ENCODE results near the gene TRIM2.
"Not testable (repeated sequence)": the region's sequence is repeated elsewhere in the genome, so short reads cannot be mapped to it uniquely, and the experiment has no call there.

TRIM2 gene

DNA sequence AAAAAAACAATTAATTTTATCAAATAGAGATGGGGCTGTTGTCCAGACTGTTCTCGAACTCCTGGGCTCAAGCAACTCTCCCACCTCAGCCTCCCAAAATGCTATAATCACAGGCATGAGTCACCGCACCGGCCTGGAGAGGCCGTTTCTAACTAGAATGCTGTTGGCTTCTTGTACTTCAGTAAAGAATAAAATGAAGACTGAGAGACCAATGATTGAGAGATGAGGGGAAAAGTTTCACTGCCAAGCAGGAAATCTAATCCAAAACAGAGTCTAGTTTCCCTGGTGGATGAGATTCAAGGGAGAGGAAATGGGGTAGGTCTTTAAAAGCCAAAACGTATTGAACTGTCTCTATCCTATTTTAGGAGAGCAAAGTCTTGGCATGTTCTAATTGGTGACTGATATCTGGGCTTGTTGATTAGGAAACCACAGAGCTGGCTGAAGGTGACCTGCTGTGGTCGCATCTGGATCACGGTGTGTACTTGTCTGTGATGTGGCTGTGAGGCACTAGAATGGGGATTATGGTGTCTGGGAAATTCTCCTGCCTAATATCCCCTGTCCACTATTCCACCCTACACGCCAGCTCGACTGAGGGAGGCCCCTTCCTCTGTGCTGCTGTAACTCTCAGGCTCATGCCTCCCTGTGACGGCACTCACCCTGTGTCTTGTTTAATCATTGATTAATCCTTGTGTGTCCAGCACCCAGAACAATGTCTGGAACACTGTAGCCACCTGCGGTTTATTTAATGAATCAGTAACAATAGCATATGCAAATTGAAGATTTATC is 15.0 kb upstream of the TRIM2 start:
- no peak overlapping the region for H3K4me3 ChIP-seq (ENCODE audit: low read depth, low read length)

DNA sequence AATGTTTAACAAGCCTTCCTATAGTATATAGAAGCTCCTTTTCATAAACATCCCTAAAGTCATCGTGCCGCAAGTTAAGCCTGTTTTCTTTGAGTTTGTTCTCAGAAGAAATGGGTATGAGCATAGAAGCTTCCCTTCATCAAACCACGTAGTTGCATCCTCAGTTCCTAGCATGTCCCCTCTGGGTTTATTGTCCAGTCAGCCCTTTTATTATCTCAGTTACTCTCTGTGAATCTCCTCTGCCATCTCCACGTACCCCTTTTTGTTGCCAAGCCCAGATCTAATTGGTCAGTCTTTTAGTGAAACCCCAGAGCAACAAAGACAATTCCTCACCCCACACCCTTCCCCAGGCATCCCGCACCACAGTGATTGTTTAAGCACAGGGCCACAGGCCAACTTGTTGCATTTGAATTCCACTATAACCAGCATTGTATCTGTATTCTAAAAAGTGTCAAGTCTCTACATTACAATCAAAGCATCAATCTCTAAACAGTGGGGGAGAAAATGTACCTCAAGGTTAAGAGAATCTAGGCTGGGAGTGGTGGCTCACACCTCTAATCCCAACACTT is 12.4 kb upstream of the TRIM2 start:
- H3K4me3 ChIP-seq (ENCODE audit: low read depth, low read length): no peak overlapping the region

GRCh38 chr4:153197301-153197700 is 6.9 kb upstream of the TRIM2 start:
- H3K4me3 ChIP-seq (ENCODE audit: low read depth, low read length): no peak overlapping the region

DNA sequence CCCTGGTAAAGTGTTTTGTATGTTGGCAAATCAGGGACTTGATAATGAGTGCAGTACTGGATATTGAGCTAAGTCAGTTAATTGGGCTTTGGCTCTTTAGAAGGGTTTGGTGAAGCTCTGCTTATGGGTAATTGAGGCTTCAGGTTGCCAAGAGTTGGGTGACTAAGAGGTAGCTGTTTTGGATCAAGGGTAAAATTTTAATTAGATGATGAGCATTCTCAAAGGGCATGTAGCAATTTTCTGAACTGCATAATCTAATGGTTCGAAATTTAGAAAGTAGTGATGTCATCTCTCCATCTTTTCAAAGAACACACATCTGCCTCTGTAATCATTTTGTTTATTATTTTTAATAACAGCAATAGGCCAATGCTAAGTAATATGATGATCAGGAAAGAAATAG is 5.5 kb upstream of the TRIM2 start:
- no peak overlapping the region for H3K4me3 ChIP-seq (ENCODE audit: low read depth, low read length)

- not testable (repeated sequence) for H3K4me3 ChIP-seq (ENCODE audit: low read depth, low read length)
Observed at GRCh38 chr4:153203746-153204145, 497 bp upstream of the TRIM2 start.

DNA sequence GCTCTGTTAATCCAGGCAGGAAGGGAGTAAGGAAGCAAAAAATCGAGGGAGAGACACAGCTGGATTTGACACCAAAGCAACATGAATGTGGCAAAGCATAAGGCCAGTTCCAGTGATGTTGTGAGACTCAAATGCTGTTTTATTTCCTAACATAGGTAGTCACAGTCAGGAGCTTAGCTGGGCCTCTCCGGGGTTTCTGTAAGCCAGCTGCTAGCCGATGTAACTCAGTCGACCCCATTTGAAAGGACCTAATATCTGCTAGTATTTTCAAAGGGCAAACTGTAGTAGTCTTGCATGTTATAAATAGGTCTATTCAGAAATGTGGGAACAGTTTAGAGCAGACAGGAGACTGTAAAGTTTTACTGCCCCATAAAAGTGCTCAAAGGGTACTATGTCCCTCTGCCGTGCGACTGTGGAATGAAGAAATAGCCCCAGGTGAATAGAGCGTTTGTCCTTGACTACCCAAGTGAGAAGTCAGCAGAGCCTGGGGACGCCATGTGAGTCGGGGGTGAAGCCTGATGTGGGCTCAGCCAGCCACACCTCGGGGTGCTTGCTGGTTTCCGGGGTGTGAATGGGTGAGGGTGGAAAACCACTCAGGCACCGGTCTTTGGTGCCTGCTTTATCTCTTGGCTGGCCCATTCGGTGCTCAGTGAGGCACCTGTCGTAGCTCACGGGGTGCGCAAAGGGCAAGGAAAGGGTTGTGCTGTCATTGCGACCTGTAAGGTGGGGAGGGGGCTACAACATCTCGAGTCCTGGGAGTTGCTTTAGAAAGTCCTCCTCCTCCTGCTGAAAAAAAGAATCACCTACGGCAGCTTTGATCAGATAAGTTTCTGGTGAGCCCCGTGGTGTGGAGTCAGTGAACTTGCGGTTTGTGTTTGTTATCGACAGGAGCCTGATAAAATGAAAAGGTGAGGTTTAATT is 745 bp downstream of the TRIM2 start:
- peak overlapping the region; percentile 24 for H3K4me3 ChIP-seq (ENCODE audit: low read depth, low read length)

- H3K4me3 ChIP-seq (ENCODE audit: low read depth, low read length): no peak overlapping the region
Observed at GRCh38 chr4:153205757-153206156, 1.5 kb downstream of the TRIM2 start.

DNA sequence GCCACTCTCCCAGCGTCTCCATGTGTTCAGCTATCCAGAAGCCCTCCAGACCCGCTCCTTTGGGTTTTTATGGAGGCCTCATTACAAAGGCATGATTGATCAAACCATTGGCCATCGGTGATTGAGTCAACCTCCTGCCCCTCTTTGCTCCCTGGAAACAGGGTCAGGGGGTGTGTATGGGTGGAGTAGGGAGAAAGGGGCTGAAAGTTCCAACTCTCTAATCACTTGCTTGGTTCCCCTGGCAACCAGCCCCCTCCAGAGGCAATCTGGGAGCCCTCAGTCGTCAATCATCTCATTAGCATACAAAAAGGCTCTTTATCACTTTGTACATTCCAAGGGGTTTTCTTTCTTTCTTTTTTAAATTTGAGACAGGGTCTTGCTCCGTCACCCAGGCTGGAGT is 2.3 kb downstream of the TRIM2 start:
- no peak overlapping the region for H3K4me3 ChIP-seq (ENCODE audit: low read depth, low read length)

- H3K4me3 ChIP-seq (ENCODE audit: low read depth, low read length): no peak overlapping the region
Observed at GRCh38 chr4:153207027-153207426, 2.8 kb downstream of the TRIM2 start.

- no peak overlapping the region for H3K4me3 ChIP-seq (ENCODE audit: low read depth, low read length)
Observed at GRCh38 chr4:153207567-153207966, 3.3 kb downstream of the TRIM2 start.

DNA sequence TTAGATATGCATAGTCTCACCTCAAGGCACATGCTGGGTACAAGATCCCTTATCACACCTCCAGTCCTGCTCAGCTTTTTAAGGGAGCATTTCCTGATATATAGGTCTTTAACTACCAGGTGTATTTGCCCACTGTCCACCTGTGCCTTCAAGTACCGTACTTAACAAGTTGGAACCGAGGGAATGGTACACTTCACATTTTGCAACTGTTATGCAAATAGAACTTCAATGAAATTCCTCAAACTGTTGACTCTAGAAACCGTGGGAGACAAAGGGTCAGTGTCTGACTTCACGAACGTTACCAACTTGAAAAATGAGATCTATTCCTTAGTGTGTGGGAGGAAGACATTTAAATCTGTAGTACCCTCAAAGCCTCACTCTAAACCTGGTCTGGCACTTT is 5.2 kb downstream of the TRIM2 start:
- H3K4me3 ChIP-seq (ENCODE audit: low read depth, low read length): no peak overlapping the region

DNA sequence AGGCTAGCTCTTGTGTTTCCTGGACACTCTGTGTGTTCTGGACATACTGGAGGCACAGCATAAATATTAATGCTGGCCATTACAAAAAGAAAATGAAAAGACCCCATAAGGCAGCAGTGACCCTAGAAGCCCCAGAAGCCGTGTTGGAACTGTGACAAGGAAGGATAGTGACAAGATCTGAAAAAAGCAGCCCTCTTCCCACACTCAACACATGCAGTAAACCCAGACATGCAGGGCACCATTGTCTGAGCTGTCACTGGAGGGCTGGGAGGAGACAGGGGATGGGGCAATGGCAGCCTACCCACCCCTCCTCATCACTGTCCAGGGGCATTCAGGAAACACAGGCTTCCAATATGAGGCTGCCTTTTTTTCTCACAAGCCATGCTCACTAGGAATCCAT is 6.5 kb downstream of the TRIM2 start:
- no peak overlapping the region for H3K4me3 ChIP-seq (ENCODE audit: low read depth, low read length)

DNA sequence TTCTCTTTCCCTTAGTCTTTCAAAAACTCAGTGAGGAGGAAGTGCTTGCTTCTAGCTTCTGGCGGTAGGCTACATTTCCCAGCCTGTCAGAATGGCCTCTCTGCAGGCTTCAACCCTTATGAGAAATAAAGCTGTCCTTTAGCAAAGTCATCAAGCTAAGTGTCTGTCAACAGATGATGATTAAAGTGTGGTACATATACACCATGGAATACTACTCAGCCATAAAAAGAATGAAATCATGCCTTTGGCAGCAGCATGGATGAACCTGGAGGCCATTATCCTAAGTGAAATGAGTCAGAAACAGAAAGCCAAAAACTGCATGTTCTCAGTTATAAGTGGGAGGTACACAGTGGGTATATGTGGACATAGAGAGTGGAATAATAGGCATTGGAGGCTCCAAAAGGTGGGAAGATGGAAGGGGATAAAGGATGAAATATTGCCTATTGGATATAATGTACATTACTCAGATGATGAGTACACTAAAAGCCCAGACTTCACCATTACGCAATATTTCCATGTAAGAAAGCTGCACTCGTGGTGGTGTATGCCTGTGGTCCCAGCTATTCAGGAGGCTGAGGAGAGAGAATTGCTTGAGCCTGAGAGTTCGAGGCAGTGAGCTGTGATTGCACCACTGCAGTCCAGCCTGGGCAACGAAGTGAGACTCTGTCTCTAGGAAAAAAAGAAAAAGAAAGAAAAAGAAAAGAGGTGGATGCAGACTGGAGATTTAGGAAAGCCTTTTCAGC is 7.9 kb downstream of the TRIM2 start:
- H3K4me3 ChIP-seq (ENCODE audit: low read depth, low read length): no peak overlapping the region

DNA sequence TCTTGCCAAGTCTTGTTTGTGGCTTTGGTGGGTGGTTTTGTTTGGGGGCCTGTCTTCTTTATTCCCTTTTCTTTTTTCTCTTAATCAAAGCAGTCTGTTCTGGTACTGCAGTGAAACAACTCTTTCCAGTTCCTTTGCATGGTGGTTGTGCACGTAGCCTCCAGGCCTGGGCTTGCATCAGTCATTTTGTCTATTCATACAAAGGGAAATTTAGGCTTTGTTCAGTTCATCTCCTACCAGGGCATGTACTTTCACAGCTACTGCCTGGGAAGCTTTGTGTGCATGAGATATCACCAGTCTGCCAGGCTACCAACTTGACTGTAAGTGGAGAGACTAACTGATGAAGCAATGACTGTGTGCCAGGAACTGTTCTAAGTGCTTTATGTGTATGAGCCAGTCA is 8.5 kb downstream of the TRIM2 start:
- H3K4me3 ChIP-seq (ENCODE audit: low read depth, low read length): no peak overlapping the region

DNA sequence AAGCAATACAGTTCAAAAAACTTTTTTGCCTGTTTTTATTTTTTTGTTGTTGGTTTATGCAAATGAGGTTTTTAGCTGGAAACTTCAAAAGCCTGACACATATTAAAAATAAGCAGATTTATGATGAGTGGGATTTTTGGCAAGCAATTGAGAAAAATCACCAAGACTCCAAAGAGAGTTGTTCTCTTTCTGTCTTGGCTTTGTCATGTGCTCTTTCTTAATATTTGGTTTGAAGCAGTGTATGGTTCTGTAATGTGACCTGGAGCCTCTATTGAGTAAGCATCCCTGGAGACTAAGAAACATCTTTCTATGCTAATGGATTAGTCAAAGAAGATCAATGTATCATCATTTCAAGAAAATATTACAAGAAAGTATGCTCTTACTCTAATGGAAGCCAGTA is 11.7 kb downstream of the TRIM2 start:
- H3K4me3 ChIP-seq (ENCODE audit: low read depth, low read length): no peak overlapping the region

DNA sequence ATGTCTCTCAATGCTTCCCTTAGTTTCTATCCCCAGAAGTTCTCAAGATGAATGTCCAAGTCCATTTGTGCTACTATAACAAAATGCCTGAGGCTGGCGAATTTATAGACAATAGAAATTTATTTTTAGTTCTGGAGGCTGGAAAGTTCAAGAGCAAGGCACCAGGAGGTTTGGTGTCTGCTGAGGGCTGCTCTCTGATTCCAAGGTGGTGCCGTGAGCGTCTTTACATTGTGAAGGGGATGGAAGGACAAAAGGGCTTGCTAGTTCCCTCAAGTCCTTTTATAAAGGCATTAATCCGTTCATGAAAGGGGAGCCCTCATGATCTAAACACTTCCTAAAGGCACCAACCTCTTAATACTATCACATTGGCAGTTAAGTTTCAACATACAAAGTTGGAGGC is 12.3 kb downstream of the TRIM2 start:
- H3K4me3 ChIP-seq (ENCODE audit: low read depth, low read length): no peak overlapping the region

DNA sequence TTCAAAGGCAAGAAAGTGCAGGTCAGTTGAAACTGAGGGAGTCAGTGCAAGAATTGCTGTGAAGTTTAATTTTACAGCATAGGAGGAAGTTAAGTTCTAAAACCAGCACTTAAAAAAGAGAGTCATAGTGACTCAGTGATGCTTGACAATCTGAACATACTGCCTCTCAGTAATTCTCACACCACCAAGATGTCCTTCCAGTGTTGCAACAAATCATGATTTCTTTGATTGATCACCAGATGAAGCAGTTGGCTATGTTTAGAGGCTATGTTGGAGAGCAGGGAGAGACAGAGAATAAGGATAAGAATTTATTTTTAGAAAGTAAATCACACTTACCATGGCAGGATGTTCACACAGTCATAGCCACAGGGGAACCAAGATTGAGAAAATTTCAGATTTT is 13.2 kb downstream of the TRIM2 start:
- no peak overlapping the region for H3K4me3 ChIP-seq (ENCODE audit: low read depth, low read length)

DNA sequence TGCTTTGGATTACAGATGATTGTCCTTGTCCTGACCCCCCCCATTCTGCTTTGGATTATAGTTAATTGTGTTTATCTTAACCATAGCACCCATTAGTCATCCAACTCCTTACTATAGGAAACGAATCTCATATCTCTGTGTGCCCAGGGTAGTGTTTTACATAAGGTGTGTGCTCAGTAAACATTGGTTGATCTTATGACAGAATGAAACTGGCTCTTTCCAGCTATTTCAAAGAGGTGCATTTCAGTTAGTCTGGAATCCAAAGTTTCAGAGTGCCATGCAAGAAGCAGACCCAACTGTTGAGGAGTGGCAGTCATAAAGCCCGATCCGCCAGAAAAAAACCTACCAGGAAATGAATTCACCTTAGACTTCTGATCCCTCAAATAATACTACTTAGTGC is 14.7 kb downstream of the TRIM2 start:
- no peak overlapping the region for H3K4me3 ChIP-seq (ENCODE audit: low read depth, low read length)

GRCh38 chr4:153220682-153221395 is 16.6 kb downstream of the TRIM2 start:
- no peak overlapping the region for H3K4me3 ChIP-seq (ENCODE audit: low read depth, low read length)
